ENCODE data around the gene CYP4A22.
"Not testable (repeated sequence)": the region's sequence is repeated elsewhere in the genome, so short reads cannot be mapped to it uniquely, and the experiment has no call there.

The CYP4A22 gene

DNA sequence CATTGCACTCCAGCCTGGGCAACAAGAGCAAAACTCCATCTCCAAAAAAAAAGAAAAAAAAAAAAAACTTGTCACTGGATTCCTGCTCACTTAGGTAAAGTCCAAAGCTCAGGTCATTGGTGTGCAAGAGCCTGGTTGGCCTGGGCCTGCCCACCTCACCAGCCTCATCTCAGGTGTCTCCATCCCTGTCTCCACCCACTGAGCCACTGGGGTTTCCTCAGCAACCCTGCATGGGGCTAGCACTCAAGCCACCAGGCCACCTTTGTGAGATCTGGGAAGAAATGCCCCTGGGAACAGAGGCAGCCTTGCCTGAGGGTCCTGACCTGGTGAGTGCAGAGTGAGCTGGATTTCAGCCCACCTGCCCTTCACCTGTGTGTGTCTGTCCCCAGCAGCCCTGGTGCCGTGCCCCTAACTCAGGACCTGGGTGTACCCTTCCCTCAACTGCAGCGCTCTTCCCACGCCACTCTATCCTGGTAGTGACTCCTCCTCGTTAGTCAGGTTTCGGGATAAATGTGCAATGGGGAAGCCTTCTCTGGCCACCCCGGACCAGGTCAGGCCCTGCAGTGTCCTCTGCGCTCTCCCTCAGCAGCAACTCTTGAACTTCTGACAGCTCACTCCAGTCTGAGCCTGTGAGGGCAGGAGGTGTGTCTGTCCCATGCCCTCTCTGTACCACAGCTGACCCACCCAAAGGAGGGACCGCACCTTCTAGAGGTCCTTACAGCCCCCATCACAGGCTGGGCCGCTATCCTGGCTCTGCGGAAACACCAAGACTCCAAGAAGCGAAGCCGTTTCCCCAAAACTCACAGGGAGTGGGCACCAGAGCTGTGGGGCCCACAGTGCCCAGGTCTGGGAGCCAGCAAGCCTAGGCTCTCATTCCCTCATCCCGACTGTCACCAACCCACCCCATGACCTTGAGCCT lies 49.3 kb downstream of the CYP4A22 start:
- peaks cover 8% of the 10 kb centered on the region; the same call in 1 of the 2 replicates for H3K4me1 ChIP-seq (ENCODE audit: insufficient read depth, low read length)
- H3K36me3 ChIP-seq (ENCODE audit: insufficient read depth, low read length): no peaks in the 10 kb centered on the region
- no peaks in the 10 kb centered on the region for H3K9me3 ChIP-seq (ENCODE audit: control insufficient read depth, insufficient read depth, low read length)
- no peak overlapping the region for H3K9ac ChIP-seq (ENCODE audit: low read depth, low read length)

DNA sequence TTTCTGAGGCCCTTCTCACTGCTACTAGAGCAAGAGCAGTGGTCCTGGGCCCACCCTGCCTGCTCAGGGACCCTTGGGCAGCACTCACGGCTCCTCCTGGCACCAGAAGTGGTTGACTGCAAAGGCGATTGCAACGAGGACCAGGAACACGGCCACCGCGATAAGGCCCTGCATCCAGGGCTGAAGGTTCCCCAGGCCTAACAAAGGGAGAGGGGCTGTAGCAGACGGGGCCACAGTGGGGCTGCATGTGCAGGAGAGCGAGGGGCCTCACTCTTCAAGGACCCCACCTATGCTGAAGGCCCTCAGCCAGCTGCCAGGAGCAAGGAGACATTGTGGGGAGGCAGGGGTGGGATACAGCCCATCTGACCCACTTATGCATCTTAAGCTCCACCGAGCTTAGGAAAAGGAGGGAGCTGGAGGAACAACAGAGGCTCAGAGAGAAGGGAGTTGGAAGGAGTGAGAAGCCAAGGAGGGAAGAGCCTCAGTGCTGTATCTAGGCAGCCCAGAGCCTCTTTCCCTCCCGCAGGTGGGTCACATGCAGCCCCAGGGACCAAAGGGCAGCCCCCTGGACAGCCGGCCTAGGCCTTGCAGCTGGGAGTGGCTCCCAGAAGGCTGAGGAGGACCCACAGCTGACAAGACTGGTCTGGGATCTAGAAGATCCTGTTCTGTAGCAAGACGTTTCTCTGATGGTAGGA lies 50.1 kb downstream of the CYP4A22 start:
- no peaks in the 10 kb centered on the region for H3K9me3 ChIP-seq (ENCODE audit: control insufficient read depth, insufficient read depth, low read length)
- no peak overlapping the region for H3K9ac ChIP-seq (ENCODE audit: low read depth, low read length)
- H3K36me3 ChIP-seq (ENCODE audit: insufficient read depth, low read length): no peaks in the 10 kb centered on the region
- H3K4me1 ChIP-seq (ENCODE audit: insufficient read depth, low read length): peaks cover 17% of the 10 kb centered on the region

DNA sequence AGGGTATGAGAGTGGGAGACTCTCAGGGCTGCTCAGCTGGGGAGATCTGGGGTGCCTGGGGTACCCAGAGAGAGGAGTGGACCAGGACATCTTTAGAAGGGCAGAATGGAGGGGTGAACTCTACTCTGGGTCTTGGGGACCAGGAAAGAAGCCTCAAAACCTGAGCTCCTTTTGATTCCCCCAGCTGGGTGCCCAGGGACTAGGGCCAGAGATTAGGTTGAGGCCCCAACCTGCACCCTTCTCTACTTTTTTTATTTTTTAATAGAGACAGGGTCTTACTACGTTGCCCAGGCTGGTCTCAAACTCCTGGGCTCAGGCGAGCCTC lies 50.6 kb downstream of the CYP4A22 start:
- Histone ChIP-seq H3K9ac (ENCODE audit: low read depth, low read length) (no peak overlapping the region), H3K36me3 (ENCODE audit: insufficient read depth, low read length) (no peaks in the 10 kb centered on the region), H3K9me3 (ENCODE audit: control insufficient read depth, insufficient read depth, low read length) (no peaks in the 10 kb centered on the region), H3K4me1 (ENCODE audit: insufficient read depth, low read length) (peaks cover 21% of the 10 kb centered on the region)

DNA sequence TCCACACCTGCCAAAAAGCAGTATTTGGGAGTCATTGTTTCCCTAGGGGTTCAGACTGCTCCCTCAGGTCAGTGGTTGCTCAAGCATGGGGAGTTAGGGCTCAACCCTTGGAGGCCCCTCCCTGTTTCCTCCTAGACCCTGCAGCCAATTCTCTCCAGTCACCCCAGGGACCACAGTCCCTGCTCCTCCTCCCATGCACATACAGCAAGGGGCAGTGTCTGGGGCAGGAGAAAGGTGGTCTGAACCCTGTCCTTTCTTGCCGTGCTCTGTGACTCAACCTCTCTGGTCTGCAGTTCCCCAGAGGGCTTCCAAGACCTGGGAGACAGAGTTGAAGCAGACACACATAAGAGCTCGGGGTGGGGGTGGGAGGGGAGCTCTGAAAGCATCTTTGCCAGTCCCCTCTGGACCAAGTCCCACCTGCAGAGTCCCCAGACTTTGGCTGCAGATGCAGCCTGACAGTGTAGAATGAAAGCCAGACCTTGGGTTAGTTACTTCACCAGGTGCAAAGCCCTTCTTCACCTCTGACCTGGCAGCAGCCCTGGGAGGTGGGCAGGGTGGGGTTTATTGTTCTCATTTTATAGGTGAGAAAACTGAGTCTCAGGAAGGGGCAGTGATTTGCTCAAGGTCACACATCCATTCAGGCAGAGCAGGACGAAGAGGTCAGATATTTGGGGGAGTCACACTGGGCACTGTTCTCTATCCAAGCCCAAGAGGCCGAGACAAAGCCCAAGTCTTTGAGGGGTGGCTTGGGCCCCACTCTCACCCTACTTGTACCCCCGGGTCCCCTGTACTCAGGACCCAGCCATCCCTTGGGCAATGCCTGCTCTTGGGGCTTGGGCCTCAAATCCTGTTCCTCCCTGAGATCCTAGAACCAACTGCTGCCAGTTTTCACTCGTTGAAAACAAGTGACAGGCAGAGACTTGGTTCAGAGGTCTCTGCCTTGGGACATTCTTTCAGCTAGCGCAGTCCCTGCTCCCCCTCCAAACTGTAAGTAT lies 51.8 kb downstream of the CYP4A22 start:
- H3K9ac ChIP-seq (ENCODE audit: low read depth, low read length): no peak overlapping the region
- peaks cover 25% of the 10 kb centered on the region for H3K4me1 ChIP-seq (ENCODE audit: insufficient read depth, low read length)
- H3K36me3 ChIP-seq (ENCODE audit: insufficient read depth, low read length): no peaks in the 10 kb centered on the region
- no peaks in the 10 kb centered on the region for H3K9me3 ChIP-seq (ENCODE audit: control insufficient read depth, insufficient read depth, low read length)

DNA sequence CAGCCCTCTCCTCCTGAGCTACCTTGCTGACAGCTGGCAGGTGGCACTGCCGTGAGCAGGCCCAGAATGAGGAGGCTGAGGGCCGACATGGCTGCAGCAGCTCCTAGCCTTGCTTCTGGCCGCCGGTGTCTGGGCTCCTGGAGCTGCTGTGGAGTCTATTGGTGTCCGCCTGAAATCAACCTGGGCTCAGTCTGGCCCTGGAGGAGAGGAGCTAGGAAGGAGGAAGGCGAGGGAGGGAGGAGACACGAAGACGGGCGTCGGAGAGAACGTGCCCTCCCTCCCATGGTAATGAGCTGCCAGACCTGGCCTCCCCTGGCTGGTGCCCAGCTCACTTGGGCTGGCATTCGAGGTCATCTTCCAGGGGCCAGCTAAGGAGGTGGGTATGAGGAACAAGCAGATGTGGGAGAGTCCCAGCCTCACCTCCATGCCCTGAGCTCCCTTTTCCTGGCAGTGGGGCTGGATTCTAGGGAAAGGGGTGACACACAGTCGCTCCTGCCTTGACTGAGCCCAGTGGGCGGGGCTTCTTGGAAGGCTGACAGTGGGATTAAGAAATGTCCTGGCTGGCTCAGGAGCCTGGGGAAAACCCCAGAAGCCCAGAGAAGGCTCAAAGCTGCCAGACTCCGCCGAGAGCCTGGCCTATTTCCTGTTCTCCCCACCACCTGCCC lies 52.7 kb downstream of the CYP4A22 start, which contains the start of gene PDZK1IP1:
Gene PDZK1IP1 (minus strand): TSS at position 193 of the 665 bp plus-strand sequence. CDS start 104 bp downstream, at position 89.
- H3K36me3 ChIP-seq (ENCODE audit: insufficient read depth, low read length): no peaks in the 10 kb centered on the region
- peaks cover 25% of the 10 kb centered on the region for H3K4me1 ChIP-seq (ENCODE audit: insufficient read depth, low read length)
- H3K9ac ChIP-seq (ENCODE audit: low read depth, low read length): no peak within 1 kb of the TSS
- H3K9me3 ChIP-seq (ENCODE audit: control insufficient read depth, insufficient read depth, low read length): no peaks in the 10 kb centered on the region

DNA sequence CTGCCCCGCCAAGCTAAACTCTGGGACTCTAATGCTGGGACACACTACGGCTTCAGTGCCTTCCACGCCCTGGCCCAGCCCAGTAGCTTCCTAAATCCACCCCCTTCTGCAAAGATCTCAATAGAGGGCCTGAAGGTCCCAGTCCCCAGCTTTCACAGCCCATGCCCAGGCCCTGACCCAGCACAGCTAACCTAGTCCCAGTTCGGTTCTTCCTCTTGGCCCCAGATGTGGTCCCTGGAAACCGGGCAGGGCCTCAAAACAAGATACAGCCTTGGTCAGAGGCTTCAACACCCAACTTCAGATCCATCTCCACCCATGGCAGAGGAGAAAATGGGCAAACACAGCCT lies 53.2 kb downstream of the CYP4A22 start:
- H3K9me3 ChIP-seq (ENCODE audit: control insufficient read depth, insufficient read depth, low read length): no peaks in the 10 kb centered on the region
- H3K36me3 ChIP-seq (ENCODE audit: insufficient read depth, low read length): no peaks in the 10 kb centered on the region
- no peak overlapping the region for H3K9ac ChIP-seq (ENCODE audit: low read depth, low read length)
- peaks cover 25% of the 10 kb centered on the region for H3K4me1 ChIP-seq (ENCODE audit: insufficient read depth, low read length)

DNA sequence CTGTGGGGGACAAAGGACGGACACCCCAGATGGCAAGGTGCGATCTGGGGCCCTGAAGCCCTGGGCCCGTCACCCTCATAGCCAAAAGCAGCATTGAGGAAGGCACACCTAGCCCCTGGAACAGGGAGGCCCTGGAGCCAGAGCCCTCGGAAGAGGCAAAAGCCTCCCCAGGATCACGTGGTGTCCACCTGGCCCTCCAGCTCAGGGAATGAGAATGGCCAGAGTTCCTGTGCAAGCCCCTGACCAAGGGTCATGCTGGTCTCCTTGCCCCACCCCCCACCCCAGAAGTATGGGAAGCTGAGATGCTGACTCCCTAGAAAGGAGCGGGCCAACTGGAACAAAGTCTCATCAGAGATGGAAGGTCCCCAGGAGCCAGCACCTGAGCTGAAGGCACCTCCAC lies 53.6 kb downstream of the CYP4A22 start:
- Histone ChIP-seq H3K9ac (ENCODE audit: low read depth, low read length) (no peak overlapping the region), H3K4me1 (ENCODE audit: insufficient read depth, low read length) (peaks cover 25% of the 10 kb centered on the region), H3K36me3 (ENCODE audit: insufficient read depth, low read length) (no peaks in the 10 kb centered on the region), H3K9me3 (ENCODE audit: control insufficient read depth, insufficient read depth, low read length) (no peaks in the 10 kb centered on the region)

DNA sequence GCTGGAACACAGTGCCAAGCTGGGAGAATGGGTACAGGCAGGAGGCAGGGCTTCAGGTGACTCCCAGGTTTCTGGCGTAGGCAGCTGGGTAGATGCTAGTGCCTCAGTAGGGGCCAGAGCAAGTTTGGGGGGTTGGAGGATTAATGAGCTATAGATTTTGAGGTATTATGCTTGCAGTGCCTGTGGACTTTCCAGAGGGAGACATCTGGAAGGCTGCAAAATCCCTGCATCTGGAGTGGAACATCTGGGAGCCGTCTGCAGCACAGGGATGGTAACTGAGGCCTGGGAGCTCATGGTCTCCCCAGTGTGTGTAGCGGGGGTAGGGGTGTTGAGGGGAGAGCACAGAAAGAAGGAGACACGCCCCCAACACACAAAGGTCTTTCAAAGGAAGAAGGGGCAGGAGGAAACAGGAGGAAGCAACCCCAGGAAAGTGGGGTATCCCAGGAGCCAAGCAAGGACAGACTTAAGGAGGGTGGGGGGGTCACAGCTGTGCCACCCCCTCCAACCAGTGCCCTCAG lies 54.8 kb downstream of the CYP4A22 start:
- Histone ChIP-seq H3K9me3 (ENCODE audit: control insufficient read depth, insufficient read depth, low read length) (no peaks in the 10 kb centered on the region), H3K36me3 (ENCODE audit: insufficient read depth, low read length) (no peaks in the 10 kb centered on the region), H3K9ac (ENCODE audit: low read depth, low read length) (no peak overlapping the region), H3K4me1 (ENCODE audit: insufficient read depth, low read length) (peaks cover 25% of the 10 kb centered on the region)

DNA sequence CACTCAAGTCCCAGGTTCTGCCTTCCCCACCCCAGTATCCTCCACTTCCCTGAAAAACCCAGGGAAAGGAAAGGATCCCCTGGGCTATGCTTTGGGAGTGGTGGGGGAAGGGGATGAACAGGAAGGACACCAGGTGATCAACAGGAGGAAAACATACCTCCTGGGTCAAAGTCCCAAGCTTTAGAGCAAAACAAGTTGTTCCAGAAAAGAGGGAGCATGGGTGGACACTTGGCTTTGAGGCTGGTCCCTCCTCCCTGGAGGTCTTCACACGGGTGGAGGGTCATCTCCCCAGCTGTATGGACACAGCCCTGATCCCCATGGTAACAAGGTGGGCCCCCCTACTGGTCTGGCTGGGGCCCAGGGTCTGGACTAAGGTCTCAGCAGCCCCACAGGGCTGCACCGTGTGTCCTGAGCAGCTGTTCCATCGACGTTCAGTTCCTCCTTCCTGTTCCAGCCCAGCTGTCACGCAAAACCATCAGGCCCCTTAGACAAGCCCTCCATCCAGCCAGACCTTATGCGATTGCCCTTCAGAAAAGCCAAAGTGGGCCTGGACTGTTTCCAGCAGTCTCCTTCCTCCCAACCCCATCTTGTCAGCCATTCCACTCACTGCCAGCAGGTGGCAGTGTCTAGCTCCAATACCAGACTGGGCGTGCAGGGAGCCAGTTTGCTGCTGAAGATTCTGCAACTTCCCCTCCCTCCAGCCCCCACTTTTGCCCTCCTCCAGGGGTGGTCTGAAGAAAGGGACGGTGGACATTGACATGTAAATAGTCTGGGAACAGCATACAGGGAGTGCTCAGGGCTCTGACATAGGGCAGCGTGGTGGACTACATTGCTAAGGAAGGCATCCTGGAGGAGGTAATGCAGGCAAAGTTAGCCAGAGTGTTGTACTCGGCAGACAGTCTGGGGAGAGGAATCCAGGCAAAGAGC lies 55.5 kb downstream of the CYP4A22 start:
- no peaks in the 10 kb centered on the region for H3K36me3 ChIP-seq (ENCODE audit: insufficient read depth, low read length)
- H3K9ac ChIP-seq (ENCODE audit: low read depth, low read length): no peak overlapping the region
- peaks cover 25% of the 10 kb centered on the region for H3K4me1 ChIP-seq (ENCODE audit: insufficient read depth, low read length)
- H3K9me3 ChIP-seq (ENCODE audit: control insufficient read depth, insufficient read depth, low read length): no peaks in the 10 kb centered on the region

DNA sequence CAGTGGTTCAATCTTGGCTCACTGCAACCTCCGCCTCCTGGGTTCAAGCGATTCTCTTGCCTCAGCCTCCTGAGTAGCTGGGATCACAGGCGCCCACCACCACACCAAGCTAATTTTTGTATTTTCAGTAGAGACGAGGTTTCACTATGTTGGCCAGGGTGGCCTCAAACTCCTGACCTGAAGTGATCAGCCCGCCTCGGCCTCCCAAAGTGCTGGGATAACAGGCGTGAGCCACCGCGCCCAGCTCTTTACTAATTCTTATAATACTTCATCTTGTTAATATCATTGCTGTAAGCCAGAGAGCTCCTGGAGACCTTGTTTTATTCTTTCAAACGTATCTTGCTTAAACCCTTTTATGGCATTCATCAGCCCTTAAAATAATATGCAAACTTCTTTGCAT lies 56.3 kb downstream of the CYP4A22 start:
- not testable (repeated sequence) for H3K36me3 ChIP-seq (ENCODE audit: insufficient read depth, low read length); H3K9ac ChIP-seq (ENCODE audit: low read depth, low read length); H3K9me3 ChIP-seq (ENCODE audit: control insufficient read depth, insufficient read depth, low read length)
- H3K4me1 ChIP-seq (ENCODE audit: insufficient read depth, low read length): peaks cover 25% of the 10 kb centered on the region

DNA sequence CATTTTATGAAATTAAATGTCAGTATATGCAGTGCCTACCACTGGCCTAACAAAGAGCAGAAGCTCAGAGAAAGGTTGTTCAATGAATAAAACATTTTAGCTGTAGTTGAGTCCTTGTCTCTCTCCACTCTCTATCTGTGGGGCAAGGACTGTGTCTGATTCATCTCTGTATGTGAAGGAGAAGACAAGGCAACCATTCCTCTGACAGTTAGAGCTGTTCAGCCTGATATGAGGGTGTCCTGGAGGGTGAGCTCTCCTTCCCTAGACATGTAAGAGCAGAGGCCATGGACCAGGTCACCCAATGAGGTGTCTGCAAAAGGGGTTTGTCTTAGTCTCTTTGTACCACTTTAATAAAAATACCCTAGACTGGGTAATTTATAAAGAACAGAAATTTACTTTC lies 57.1 kb downstream of the CYP4A22 start:
- Histone ChIP-seq H3K9ac (ENCODE audit: low read depth, low read length) (no peak overlapping the region), H3K9me3 (ENCODE audit: control insufficient read depth, insufficient read depth, low read length) (no peaks in the 10 kb centered on the region), H3K36me3 (ENCODE audit: insufficient read depth, low read length) (no peaks in the 10 kb centered on the region), H3K4me1 (ENCODE audit: insufficient read depth, low read length) (peaks cover 25% of the 10 kb centered on the region)

DNA sequence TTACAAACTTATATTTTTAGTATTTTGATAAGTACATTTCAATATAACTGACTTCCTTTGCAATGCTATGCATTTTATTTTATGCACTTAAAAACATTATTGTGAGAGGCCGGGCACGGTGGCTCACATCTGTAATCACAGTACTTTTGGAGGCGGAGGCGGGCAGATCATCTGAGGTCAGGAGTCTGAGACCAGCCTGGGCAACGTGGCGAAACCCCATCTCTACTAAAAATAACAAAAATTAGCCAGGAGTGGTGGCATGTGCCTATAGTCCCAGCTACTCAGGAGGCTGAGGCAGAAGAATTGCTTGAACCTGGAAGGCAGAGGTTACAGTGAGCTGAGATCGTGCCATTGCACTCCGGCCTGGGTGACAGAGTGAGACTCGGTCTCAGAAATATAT lies 58.7 kb downstream of the CYP4A22 start:
- H3K36me3 ChIP-seq (ENCODE audit: insufficient read depth, low read length); H3K9ac ChIP-seq (ENCODE audit: low read depth, low read length); H3K9me3 ChIP-seq (ENCODE audit: control insufficient read depth, insufficient read depth, low read length): not testable (repeated sequence)
- H3K4me1 ChIP-seq (ENCODE audit: insufficient read depth, low read length): peaks cover 19% of the 10 kb centered on the region

DNA sequence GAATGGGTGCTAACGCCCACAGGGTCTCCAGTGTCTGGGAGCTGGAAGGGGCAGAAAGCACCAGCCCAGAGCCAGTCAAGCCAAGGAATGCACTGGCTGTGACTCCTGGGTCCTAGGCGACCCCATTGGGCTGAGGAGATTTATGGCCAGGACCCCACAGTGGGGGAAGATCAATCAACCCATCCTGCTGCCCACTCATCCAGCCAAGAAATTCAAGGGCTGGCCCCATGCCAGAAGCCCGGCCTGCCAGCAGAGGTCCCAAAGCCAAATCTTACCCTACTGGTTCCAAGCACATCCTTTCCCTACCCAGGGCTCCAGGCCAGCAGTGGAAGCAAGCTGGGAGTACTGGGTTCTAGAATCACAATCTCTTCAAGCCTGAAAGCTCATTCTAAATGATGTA lies 59.4 kb downstream of the CYP4A22 start:
- Histone ChIP-seq H3K9ac (ENCODE audit: low read depth, low read length) (no peak overlapping the region), H3K9me3 (ENCODE audit: control insufficient read depth, insufficient read depth, low read length) (no peaks in the 10 kb centered on the region), H3K4me1 (ENCODE audit: insufficient read depth, low read length) (peaks cover 16% of the 10 kb centered on the region), H3K36me3 (ENCODE audit: insufficient read depth, low read length) (no peaks in the 10 kb centered on the region)
